Measurements from ENCODE around the gene ATG101. TPM values are rescaled to one million over a fixed set of nuclear protein-coding genes. Genes with fewer than 3 reads are reported as not detected.

ATG101 gene
- total RNA-seq, 2 donors from 2014 or later: 43.0 to 46.6 TPM

DNA sequence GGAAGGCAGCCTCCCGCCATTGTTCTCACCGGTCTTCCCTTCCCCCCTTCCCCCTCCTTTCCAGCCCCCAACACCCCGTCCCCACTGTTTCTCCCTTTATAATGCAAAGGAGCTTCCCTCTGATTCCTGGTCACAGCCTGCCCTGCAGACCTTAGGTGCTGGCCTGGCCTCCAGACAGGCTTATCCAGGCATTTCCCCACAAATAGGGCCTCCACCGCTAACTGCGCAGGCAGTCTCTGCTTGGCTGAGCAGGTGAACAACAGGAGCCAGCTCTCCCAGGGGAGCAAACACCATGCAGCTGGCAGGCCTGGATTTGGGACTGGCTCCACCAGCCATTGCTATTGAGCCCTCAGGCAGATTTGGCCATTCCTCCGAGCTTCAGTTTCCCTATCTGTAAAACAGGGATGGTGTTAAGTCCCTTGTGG, 55.7 kb downstream of the ATG101 start:
- H3K27ac ChIP-seq: no peak overlapping the region
- H3K4me1 ChIP-seq (ENCODE audit: control insufficient read depth in 1 of 2, low read depth in 2 of 2): no peaks in the 10 kb centered on the region
- H3K27me3 ChIP-seq (replicated peaks; ENCODE audit: insufficient read depth): no peaks in the 10 kb centered on the region
- DNase-seq (ENCODE audit: low spot score): no peak
- TF ChIP-seq, protein P1, sequence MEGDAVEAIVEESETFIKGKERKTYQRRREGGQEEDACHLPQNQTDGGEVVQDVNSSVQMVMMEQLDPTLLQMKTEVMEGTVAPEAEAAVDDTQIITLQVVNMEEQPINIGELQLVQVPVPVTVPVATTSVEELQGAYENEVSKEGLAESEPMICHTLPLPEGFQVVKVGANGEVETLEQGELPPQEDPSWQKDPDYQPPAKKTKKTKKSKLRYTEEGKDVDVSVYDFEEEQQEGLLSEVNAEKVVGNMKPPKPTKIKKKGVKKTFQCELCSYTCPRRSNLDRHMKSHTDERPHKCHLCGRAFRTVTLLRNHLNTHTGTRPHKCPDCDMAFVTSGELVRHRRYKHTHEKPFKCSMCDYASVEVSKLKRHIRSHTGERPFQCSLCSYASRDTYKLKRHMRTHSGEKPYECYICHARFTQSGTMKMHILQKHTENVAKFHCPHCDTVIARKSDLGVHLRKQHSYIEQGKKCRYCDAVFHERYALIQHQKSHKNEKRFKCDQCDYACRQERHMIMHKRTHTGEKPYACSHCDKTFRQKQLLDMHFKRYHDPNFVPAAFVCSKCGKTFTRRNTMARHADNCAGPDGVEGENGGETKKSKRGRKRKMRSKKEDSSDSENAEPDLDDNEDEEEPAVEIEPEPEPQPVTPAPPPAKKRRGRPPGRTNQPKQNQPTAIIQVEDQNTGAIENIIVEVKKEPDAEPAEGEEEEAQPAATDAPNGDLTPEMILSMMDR (IDR thresholded peaks at IDR 0.05): no peak
- no peak for ATAC-seq (ENCODE audit: insufficient number of reproducible peaks, low FRiP score, low read depth)
- H3K36me3 ChIP-seq: no peaks in the 10 kb centered on the region
- H3K9me3 ChIP-seq: no peaks in the 10 kb centered on the region
- no peak overlapping the region for H3K4me3 ChIP-seq

DNA sequence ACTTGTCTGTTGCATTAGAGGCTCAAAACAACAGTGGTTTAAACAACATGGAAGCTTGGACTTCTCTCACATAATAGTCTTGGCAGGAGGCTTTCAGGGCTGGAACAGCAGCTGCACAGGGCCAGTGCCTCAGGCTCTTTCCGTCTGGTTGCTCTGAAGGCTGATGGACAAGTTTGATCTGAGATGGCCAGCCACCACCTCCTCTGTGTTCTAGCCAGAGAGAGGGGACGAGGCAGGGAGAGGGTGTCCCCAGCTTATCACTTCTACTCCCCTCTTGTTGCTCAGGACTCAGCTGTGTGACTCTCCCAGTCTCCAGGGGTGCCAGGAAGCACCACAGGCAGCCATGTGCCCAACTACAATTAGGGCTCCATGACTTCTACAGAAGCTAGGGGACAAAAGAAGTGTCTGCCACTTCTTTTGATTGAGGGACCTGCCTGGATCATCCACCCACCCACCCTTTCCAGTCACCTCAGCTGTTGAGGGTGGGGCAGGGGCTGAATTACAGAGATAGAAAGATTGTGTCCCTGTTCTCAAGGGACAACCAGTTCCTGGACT, 56.3 kb downstream of the ATG101 start:
- no peak overlapping the region for H3K4me3 ChIP-seq
- no peak for DNase-seq (ENCODE audit: low spot score)
- ATAC-seq (ENCODE audit: insufficient number of reproducible peaks, low FRiP score, low read depth): no peak
- H3K4me1 ChIP-seq (ENCODE audit: control insufficient read depth in 1 of 2, low read depth in 2 of 2): no peaks in the 10 kb centered on the region
- TF ChIP-seq, protein P1 (IDR thresholded peaks at IDR 0.05): no peak
- peak overlapping the region; percentile 30 to 37 for H3K27ac ChIP-seq
- H3K9me3 ChIP-seq: no peaks in the 10 kb centered on the region
- H3K36me3 ChIP-seq: no peaks in the 10 kb centered on the region
- no peaks in the 10 kb centered on the region for H3K27me3 ChIP-seq (replicated peaks; ENCODE audit: insufficient read depth)

Other genes with a start within 250 kb of the ATG101 start
- gene FIGNL2, start 221.3 kb upstream of the ATG101 start, total RNA-seq: under 1 TPM in 1 of 2 donors, not detected in 1; 0.28 TPM
- not detected for gene ANKRD33, start 181.9 kb upstream of the ATG101 start, total RNA-seq
- 10 to 100 TPM; 81.4 to 90.2 TPM for gene ACVRL1, start 162.5 kb upstream of the ATG101 start, total RNA-seq
- 10 to 100 TPM in 1 of 2 donors, 1 to 10 TPM in 1; 9.9 to 24.4 TPM for gene ACVR1B, start 118.3 kb upstream of the ATG101 start, total RNA-seq
- gene TAMALIN, start 63.0 kb upstream of the ATG101 start, total RNA-seq: 10 to 100 TPM; 17.0 to 21.9 TPM
- gene NR4A1, start 18.5 kb upstream of the ATG101 start, total RNA-seq: 100 to 1,000 TPM; 112 to 468 TPM
- 1 to 10 TPM in 1 of 2 donors, not detected in 1; 1.8 TPM for gene SMIM41, start 9.7 kb downstream of the ATG101 start, total RNA-seq
- gene KRT80, start 122.0 kb downstream of the ATG101 start, total RNA-seq: under 1 TPM; 0.21 to 0.41 TPM
- gene KRT7, start 163.3 kb downstream of the ATG101 start, total RNA-seq: 100 to 1,000 TPM in 1 of 2 donors, 10 to 100 TPM in 1; 24.1 to 105 TPM
- 1 to 10 TPM in 1 of 2 donors, not detected in 1; 9.3 TPM for gene KRT86, start 204.7 kb downstream of the ATG101 start, total RNA-seq
- gene KRT81, start 221.6 kb downstream of the ATG101 start, total RNA-seq: 1 to 10 TPM in 1 of 2 donors, not detected in 1; 5.1 TPM

Data from thoracic aorta (tissue), 2 donors.